Activated CD4-positive, alpha-beta T cell treated with anti-CD3 and anti-CD28 coated beads, Interleukin-2, amount 50 U/mL, for 4 hours (primary cell): Measurements from ENCODE around the gene TMEM255B.
"Not testable (repeated sequence)": the region's sequence is repeated elsewhere in the genome, so short reads cannot be mapped to it uniquely, and the experiment has no call there.

Experiments
- DNase-seq, 2 experiments: peaks; one replicate each; pipeline ENCODE4 v3.0.0-alpha.2; 2020

The TMEM255B gene

DNA sequence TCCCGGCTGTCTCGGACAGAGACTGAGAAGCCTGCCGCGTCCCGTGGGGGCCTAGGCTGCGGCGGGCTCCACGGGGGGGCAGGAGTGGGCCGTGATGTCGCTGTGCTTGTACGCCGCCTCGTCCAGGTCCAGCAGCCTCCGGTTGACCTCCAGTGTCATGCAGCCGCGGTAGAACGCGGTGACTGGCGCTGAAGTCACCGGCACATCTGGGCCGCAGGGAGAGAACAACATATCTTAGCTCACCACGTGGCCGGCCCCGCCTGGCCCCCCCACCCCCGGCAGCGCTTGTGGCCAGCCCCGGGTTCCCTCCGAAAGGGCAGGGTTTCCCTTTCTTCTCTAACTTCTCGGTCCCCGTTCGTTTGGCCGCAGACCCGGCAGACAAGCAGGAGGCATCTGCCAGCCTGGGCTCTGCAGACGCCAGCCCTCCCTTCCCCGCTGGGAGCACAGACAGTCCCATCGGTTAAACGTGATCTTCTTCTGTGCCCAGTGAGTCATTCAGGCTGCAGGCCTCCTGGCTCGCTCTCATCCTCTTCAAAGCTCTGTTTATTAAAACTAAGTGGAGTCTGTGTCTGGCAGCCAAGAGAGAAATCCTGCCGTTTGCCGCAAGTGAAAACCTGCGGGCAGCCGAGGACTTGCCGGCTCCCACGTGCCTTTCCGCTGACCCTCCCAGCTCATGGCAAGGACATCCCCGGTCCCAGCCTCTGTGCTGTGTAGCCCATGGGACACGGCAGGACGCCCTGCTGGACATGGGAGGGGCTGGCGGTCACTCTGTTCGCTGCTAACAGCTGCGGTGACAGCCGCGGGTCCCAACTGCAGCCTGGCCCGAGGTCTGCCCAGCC, 62.0 kb downstream of the TMEM255B start:
- no peak for DNase-seq

DNA sequence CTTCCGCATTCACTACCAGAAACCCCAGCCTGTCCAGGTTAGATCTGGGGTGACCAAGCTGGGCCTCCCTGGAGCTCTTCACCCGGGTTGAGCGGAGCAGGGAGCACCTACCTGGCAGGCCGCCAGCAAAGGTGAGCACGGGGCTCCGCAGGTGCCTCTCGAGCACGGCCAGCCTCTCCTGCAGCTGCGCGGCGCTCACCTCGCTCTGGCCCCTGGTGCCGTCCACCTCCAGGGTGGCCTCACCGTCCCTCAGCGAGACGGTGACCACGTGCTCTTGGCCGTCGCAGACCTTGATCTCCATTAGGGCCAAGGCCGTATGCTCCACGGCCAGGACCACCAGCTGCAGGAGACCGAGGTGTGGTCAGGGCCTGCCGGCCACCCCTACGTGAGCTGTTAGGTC, 62.8 kb downstream of the TMEM255B start:
- no peak for DNase-seq

DNA sequence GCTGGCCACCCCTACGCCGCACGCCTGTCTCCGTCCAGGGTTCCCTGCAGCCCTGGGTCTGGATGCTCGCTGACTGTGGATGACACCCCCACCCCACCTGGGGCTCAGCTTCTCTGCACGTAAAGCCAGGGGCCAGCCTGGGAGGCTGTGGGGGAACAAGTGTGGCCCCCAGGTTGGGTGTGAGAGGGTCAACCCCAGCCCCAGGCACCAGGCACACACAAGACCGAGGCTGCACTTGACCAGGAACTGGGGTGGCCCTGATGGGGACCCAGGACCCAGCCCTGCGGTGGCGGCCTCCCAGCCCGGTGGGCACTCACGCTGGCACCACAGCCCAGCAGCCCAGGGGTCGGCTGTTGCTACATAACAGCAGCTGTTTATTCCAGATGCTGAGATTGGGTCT, 63.2 kb downstream of the TMEM255B start:
- DNase-seq, result no peak

DNA sequence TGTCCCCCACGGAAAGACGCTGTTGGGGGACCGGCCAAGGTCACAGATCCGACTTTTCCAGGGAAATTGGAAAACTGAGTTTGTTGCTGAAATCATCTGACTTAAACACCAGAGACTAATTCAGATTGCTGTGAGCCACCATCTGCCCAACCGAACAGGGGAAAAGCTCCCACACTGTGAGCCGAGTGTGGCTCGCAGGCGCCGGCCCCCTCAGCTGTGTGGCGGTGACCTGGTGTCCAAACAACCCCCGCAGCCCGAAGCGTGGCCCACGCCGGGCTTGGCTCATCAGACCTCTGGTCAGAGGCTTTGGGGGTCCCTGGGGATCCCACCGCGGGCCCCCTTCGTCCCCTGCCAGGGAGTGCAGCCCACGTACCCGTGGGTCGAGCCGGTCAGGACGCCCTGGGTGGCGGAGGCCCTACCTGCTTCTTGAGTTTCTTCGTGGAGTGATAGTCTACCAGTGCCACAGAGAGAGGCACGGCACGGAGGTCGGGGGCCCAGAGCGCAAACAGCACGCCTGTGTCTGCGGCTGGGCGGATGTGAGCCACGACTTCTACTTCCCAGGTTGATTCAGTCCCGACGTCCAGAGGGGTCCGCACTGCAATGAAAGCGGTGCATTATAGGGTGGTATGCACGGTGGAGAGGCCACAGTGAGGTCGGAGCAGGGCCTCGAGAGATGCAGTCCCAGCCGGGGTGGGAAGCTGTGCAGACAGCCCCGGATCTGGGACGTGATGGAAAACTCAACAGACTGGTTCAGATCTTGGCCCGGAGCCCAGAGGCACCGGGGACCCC, 64.1 kb downstream of the TMEM255B start:
- no peak for DNase-seq

DNA sequence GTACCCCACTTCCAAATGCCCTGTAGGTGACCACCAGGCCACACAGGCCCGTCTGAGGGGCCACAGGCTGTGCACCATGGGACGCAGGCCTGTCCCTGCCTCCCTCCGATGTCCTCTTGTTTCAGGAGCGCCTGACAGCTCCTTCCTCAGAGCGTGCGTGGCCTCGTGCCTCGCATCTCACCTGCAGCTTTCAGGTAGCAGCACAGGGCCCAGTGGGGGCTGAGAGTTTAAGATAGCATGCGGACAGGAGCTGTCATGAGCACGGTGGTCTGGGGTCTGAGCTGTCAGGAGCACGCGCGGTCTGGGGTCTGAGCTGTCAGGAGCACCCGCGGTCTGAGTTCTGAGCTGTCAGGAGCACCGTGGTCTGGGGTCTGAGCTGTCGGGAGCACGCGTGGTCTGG, 64.7 kb downstream of the TMEM255B start:
- DNase-seq, result no peak

DNA sequence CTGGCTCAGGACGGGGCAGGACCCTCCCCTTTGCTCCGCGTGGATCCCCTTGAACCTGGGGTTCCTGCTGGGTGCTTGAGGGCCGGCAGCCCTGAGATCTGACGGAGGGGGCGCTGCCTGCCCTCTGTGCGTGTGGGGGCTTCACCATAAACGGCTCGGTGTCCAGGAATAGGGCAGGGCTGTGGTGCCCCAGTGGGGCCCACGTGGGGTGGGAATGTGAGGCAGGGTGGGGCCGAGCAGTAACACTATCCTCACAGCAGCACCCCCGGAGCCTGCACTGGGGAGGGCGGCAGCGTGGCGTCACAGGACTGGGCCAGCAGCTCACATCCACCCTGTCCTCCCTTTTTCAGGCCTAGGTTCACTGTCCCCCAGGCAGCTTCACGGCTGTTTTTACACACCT, 66.8 kb downstream of the TMEM255B start:
- DNase-seq, result no peak

DNA sequence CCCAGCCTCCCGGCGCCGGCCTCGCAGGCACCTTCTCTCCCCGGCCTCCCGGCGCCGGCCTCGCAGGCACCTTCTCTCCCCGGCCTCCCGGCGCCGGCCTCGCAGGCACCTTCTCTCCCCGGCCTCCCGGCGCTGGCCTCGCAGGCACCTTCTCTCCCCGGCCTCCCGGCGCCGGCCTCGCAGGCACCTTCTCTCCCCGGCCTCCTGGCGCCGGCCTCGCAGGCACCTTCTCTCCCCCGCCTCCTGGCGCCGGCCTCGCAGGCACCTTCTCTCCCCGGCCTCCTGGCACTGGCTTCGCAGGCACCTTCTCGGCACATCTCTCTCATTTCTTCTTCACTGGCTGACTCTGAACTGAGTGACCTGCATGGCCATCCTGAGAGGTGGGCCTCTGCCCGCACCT, 67.4 kb downstream of the TMEM255B start:
- not testable (repeated sequence) for DNase-seq

DNA sequence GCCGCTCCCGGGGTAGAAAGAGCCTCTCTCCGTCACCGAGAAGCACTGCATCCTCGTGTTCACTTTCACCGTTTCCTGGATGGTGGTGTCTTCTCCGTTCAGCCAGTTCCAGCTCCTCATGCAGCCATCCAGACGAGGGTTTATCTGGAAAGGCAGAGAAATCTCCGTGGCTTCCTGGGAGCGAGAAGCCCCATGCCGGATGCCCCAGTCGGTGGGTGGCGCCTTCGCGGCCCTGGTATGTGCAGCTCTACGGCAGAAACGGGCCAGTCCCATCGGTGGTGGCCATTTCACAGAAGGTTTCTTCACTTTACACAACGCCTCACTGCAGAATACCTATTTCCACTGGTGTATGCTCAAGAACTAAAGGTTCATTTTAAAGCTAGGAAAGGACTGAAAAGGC, 68.0 kb downstream of the TMEM255B start:
- no peak for DNase-seq

DNA sequence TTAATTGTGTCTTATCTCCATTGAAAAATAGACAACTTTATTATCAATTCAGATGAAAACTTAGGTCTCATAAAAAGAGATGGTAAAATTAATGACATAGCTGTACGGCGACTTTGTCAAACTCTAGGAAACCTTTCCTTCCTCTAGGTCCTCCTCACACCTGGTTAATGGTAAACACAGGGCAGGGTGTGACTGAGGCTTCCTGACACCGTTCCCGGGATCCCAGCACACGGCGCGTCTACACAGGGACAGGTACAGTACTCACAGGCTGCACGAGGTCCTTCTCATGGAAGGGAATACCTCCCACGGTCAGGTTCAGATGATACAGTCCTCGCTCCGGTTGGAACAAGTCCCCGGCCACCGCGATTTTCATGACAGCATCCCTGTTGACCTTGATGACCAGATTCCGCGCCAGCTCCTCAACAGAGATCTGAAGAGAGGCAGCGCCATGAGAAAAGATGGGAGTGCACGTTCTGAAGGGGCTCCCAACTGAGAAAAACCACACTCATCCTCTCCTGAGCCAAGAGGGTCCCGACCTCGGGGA, 69.3 kb downstream of the TMEM255B start:
- DNase-seq, result no peak

DNA sequence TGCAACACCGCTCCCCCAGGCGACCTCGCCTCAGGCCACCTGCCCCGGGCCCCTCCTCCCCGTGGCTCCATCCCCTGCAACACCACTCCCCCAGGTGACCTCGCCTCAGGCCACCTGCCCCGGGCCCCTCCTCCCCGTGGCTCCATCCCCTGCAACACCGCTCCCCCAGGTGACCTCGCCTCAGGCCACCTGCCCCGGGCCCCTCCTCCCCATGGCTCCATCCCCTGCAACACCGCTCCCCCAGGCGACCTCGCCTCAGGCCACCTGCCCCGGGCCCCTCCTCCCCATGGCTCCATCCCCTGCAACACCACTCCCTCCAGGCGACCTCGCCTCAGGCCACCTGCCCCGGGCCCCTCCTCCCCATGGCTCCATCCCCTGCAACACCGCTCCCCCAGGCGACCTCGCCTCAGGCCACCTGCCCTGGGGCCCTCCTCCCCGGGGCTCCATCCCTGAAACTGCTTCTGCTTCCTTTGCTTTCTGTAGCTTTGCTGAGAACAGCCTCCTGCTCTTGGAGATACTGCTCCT, 71.5 kb downstream of the TMEM255B start:
- not testable (repeated sequence) for DNase-seq

DNA sequence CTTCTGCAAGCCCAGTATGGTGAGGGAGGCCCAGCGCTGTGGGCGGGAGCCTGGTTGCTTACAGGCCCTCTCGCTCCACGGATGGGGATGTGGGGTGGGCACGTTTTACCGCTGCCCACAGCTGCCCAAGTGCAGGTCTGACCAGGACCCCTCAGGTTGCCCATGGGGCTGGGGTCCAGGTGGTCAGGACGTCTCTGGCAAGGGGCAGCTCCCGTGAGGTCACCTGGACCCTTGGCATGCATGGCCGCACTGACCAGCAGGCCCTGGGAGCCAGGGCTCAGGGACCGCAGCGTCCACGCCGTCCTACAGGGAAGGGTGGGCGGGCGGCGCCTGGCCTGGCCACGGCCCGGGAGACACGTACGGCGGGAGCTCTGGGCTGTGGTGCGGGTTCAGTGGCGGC, 72.0 kb downstream of the TMEM255B start:
- no peak for DNase-seq

DNA sequence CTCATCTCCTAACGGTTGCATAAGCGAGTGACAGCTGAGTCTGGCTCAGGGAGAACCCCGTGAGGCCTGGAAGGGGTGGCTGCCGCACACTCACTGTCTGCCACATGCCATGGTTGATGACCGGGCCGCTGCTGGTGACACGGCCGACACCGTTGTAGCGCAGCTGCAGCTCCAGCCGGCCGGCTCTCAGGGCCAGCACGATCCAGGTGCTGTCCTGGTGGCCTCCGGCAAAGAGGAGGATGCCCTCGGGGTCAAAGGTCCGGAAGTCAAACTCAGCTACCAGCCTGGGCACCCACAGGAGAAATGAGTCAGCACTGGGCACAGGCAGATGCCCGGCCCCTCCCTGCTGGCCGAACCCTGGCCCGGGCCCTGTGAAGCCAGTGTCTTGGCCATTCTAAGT, 73.2 kb downstream of the TMEM255B start:
- DNase-seq, result no peak

DNA sequence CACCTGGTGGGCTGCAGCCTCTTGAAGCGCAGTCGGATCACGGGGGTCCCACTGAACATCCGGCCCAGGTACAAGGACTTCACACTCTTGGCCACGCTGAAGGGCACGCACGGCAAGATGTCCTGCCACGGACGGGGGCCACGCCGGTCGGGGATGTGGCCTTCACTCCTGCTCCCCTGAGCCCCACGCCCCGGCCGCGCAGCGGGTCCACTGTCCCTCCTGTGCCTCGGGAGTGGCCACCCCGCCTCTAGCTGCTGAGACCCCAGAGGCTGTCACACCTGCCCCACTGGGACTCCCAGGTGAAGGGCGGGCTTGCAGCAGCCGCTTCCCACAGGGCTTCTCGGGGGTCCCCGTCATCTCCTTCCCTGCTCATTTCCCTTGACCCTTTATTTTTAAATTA, 73.6 kb downstream of the TMEM255B start:
- DNase-seq, result no peak

DNA sequence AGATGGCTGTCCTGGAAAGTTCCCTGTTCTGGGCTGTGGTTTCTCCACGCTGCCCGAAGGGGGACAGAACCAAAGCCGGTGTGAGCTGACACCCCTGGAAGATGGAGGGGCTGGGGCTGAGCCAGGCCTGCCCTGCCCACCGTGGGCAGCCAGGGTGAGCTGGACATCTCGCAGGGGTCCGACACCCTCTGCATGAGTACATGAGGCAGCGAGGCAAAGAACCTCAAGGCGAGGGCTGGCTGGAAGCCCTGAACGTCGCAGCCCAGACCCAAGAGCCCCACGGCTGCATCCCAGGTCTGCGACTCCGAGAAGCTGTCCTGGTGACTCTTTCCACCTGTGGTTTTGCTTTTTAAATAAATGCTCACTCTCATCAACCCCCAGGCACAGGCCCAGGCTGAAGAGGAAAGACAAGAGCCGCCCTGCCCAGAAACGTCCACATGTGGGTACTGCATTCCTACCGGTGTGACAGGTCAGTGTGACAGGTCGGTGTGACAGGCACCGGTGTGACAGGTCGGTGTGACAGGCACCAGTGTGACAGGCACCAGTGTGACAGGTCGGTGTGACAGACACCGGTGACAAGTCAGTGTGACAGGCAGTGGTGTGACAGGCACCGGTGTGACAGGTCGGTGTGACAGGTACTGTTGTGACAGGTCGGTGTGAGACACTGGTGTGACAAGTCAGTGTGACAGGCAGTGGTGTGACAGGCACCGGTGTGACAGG, 74.2 kb downstream of the TMEM255B start:
- no peak for DNase-seq

DNA sequence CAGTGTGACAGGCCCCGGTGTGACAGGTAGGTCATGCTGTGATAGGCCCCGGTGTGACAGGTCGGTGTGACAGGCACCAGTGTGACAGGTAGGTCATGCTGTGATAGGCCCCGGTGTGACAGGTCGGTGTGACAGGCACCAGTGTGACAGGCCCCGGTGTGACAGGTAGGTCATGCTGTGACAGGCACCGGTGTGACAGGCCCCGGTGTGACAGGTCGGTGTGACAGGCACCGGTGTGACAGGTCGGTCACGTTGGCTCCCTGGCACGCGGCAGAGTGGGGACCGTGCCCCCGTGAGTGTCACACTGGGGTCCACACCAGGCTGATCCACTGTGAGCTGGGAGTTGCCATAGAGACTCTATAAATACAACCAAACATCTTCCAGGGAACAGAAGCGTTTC, 75.0 kb downstream of the TMEM255B start:
- DNase-seq, result not testable (repeated sequence)

DNA sequence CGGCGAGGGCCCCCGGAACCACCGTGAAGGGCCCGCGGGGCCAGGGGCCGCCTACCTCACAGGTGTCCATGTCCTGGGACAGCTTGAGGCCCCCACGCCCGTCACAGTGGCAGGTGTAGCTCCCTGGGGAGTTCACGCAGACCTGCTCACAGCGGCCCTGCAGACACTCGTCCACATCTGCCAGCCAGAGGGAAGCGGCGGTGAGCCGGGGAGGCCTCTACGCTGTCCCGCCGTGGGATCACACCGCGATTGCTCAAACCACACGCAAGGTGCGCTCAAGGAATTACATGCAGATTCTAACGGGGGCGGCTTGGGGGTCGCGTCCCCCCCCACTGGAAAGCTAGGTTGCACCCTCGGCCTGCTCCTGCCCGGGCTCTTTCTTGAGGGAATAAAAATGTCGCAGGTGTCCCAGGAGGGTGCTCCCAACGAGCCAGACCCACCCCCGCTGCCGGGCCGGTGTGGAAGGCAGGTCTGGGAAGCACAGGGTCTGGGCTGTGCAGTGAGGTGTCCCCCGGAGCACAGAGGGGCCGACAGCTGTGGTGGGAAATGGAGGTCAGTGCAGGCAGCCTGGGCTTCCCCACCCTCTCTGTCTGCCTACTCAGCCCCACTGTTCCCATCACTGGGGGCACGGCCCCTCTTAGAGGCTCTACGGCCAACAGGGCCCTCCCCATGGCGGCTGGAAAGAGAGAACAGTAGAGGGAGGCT, 75.6 kb downstream of the TMEM255B start:
- DNase-seq, result no peak

DNA sequence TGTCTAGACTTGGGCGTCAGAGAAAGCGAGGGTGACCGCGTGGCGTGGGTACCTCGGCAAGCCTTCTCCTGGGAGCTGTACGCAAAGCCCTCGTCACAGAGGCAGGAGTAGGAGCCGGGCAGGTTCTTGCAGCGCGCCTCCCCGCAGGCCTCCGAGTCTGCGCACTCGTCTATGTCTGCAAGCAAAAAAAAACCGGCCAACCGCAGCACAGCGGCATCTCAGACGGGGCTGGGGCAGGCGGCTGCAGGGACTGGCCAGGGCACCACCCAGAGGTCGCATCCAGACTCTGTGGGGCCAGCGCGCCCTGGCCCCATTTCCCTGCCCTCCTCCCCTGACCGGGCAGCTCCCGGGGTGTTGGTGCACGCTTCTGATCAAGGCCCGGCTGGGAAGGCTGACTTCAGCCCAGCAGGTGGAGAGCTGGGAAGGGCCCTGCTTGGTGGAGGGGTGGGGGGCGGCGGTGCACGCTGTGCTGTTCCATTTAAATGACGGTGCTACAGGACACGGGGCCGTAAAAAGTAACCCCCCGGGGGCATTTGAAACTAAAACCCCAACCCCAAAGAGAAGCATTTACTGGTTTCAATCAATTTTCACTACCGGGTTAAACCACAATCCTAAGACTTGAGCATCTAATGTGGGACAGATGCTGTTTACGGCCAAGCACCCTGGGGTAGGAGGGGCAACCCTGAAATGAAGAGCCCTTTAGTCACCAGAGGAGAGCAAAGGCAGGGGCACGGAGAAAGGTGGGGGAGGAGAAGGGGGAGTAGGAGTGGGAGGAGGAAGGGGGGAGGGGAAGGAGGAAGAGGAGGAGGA, 76.6 kb downstream of the TMEM255B start:
- no peak for DNase-seq

DNA sequence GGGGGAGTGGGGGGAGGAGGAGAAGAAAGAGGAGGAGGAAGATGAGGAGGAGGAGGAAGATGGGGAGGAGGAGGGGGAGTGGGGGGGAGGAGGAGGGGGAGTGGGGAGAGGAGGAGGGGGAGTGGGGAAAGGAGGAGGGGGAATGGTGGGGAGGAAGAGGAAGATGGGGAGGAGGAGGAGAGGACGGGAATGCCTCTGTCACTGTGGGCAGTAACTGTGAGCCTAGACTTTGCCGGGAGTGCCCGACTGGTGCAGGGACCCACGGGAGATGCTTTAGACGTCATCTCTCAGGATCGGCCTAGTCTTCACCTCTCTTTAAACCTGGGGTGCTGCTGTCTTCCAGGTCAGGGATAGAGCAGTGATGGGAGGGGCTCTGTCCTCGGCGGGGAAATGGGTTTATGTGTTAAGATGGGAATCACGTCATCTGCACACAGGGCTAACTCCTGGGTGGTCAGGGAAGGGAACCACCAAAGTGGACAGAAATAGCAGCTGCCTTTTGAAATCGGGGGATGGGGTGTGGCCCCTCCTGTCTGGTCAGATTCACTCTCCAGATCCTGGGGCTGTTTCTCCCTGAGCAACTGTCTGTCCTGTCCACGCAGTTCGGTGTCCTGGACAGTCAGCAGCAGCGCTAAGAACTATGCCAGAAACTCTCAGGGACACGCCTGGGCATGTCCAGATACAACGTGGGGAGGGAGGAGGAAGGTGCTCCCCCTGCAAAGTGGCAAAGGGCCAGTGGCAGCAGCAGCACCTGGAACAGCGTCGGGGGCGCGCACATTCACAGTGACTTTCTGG, 77.9 kb downstream of the TMEM255B start:
- DNase-seq, result no peak

DNA sequence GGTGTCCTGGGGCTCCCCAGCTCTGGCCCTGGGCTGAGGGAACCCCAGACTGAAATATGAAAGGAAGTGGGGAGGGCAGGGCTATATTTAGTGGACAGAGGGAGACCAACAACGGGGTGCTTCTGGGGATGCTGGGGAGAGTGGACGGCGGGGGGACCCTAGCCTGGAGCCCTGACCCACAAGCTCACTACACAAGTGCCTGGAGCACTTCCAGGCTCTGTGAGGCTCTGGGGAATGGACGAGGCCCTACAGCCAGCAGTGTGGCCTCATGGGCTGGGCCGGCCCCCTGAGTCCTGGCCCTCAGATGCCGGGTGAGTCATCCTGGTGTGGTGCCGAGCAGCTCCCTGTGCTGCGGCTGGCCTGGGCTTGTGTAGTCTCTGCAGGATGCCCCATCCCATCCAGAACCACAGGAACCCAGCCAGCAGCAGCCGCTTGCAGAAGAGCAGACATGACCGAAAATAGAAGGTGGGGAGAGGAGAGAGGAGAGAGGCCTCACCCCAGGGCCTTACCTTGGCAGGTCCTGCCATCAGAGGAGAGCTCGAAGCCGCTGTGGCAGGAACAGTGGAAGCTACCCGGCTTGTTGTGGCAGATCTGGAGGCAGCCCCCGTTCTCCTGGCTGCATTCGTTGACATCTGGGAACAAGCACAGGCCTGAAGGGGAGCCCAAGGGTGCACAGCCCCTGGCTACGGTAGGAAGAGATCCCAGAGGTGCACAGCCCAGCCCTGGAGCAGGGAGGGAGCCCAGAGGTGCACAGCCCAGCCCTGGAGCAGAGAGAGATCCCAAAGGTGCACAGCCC, 78.7 kb downstream of the TMEM255B start:
- DNase-seq, result no peak

DNA sequence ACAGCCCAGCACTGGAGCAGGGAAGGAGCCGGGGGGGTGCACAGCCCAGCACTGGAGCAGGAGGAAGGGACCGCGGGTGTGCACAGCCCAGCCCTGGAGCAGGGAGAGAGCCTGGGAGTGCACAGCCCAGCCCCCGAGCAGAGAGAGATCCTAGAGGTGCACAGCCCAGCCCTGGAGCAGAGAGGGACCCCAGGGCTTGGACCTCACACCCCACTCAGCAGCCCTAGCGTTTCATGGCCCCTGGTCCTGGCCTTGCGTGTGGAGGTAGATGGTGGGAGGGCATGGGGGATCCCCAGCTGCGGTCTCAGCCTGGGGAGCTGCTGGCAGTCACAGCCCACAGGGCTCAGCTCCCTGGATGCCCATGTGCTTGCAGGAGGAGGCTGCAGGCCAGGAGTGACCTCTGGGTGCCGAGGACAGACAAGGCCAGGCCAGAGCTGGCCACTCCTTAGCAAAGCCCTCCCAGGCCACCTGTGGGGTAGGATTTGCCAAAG, 79.7 kb downstream of the TMEM255B start:
- no peak for DNase-seq
